Activated T-cell treated with anti-CD3 and anti-CD28 coated beads, Interleukin-2, amount 50 U/mL, for 72 hours (primary cell): ENCODE results near the gene DKC1. TPM values are rescaled to one million over a fixed set of nuclear protein-coding genes. Genes with fewer than 3 reads are reported as not detected.
A peak's percentile ranks its signal among the peaks of the same experiment; 100 is the strongest.

Experiments
- ATAC-seq, 2 donors: fragments of 150-1000 bp; cut with Tn5 transposase; replicated peaks in 1 of 2; 2 replicates each; pipeline ENCODE4 v1.10.0; 2021; ENCODE audit warnings: moderate library complexity in 2 of 2, mild to moderate bottlenecking in 1 of 2
- DNase-seq, 2 donors: peaks; one replicate each; pipeline ENCODE4 v3.0.0; 2021 to 2022; ENCODE audit warnings: mixed read lengths in 1 of 2
- H3K27ac Mint-ChIP-seq: one replicate; pipeline ENCODE4 v1.8.0; 2022; ENCODE audit warnings: mild to moderate bottlenecking, moderate library complexity, mixed read lengths
- H3K27me3 Mint-ChIP-seq: one replicate; pipeline ENCODE4 v1.8.0; 2022; ENCODE audit warnings: low read depth, mixed read lengths
- H3K36me3 Mint-ChIP-seq, 2 donors: one replicate each; pipeline ENCODE4 v1.8.0; 2022; ENCODE audit warnings: mixed read lengths in 2 of 2, mild to moderate bottlenecking in 1 of 2; ENCODE audit not compliant: insufficient read depth in 2 of 2
- H3K4me1 Mint-ChIP-seq: one replicate; pipeline ENCODE4 v1.8.0; 2022; ENCODE audit warnings: low read depth, mixed read lengths
- H3K4me3 Mint-ChIP-seq, 2 donors: one replicate each; pipeline ENCODE4 v1.8.0; 2022; ENCODE audit warnings: mild to moderate bottlenecking in 2 of 2, mixed read lengths in 2 of 2, moderate library complexity in 2 of 2
- H3K9me3 Mint-ChIP-seq, 2 donors: one replicate each; pipeline ENCODE4 v1.8.0; 2022; ENCODE audit warnings: mixed read lengths in 2 of 2
- total RNA-seq, 2 donors: library from RNA; stranded (reverse); gene quantifications; one replicate each; pipeline ENCODE4 v1.2.3, GENCODE V29; 2022

Gene DKC1
- total RNA-seq, 2 donors from 2014 or later, result 92.7 to 111 TPM

GRCh38 chrX:154784149-154784995 is 21.7 kb downstream of the DKC1 start:
- Mint-ChIP-seq H3K4me1 (peaks cover 13% of the 10 kb centered on the region), H3K9me3 (peaks cover 0 to 2% of the 10 kb centered on the region in 2 donors), H3K27ac (peak overlapping the region; percentile 47), H3K36me3 (peaks cover 1 to 6% of the 10 kb centered on the region in 2 donors), H3K27me3 (no peaks in the 10 kb centered on the region), H3K4me3 (peak overlapping the region; percentile 5 to 49)
- ATAC-seq, result no peak
- no peak for DNase-seq

- Mint-ChIP-seq H3K4me1 (peaks cover 13% of the 10 kb centered on the region), H3K9me3 (peaks cover 0 to 2% of the 10 kb centered on the region in 2 donors), H3K27me3 (no peaks in the 10 kb centered on the region), H3K27ac (no peak overlapping the region), H3K4me3 (no peak overlapping the region), H3K36me3 (peaks cover 0 to 5% of the 10 kb centered on the region in 2 donors)
- ATAC-seq, result no peak
- DNase-seq, result no peak
Observed at GRCh38 chrX:154785716-154786115, 23.1 kb downstream of the DKC1 start.

GRCh38 chrX:154791467-154791866 is 28.8 kb downstream of the DKC1 start:
- Mint-ChIP-seq H3K27me3 (peaks cover 2% of the 10 kb centered on the region), H3K4me3 (no peak overlapping the region), H3K27ac (no peak overlapping the region), H3K36me3 (no peaks in the 10 kb centered on the region), H3K9me3 (no peaks in the 10 kb centered on the region), H3K4me1 (peaks cover 3% of the 10 kb centered on the region)
- ATAC-seq (no peak), DNase-seq (no peak)

GRCh38 chrX:154791939-154792338 is 29.3 kb downstream of the DKC1 start:
- DNase-seq (peak in 1 of 2 donors; percentile 25), ATAC-seq (peak; percentile 47 to 69)
- Mint-ChIP-seq H3K27ac (no peak overlapping the region), H3K4me3 (no peak overlapping the region), H3K36me3 (no peaks in the 10 kb centered on the region), H3K27me3 (peaks cover 7% of the 10 kb centered on the region), H3K4me1 (peaks cover 7% of the 10 kb centered on the region), H3K9me3 (no peaks in the 10 kb centered on the region)

GRCh38 chrX:154793084-154793795 is 30.6 kb downstream of the DKC1 start:
- Mint-ChIP-seq H3K27ac (no peak overlapping the region), H3K36me3 (no peaks in the 10 kb centered on the region)

GRCh38 chrX:154795016-154795415 is 32.4 kb downstream of the DKC1 start:
- Mint-ChIP-seq H3K9me3 (no peaks in the 10 kb centered on the region), H3K4me3 (no peak overlapping the region), H3K27me3 (peaks cover 19% of the 10 kb centered on the region), H3K36me3 (no peaks in the 10 kb centered on the region), H3K27ac (no peak overlapping the region), H3K4me1 (peaks cover 37% of the 10 kb centered on the region)
- DNase-seq (no peak), ATAC-seq (no peak)

More at GRCh38 chrX:154793084-154793795, 30.6 kb downstream of the DKC1 start:
- Mint-ChIP-seq H3K4me1 (peaks cover 20% of the 10 kb centered on the region), H3K9me3 (no peaks in the 10 kb centered on the region), H3K4me3 (no peak overlapping the region), H3K27me3 (peaks cover 8% of the 10 kb centered on the region)
- ATAC-seq (no peak), DNase-seq (no peak)

- no peaks in the 10 kb centered on the region for H3K9me3 Mint-ChIP-seq
- DNase-seq, result no peak
- H3K27me3 Mint-ChIP-seq, result peaks cover 20% of the 10 kb centered on the region
- peaks cover 53% of the 10 kb centered on the region for H3K4me1 Mint-ChIP-seq
- no peak overlapping the region for H3K27ac Mint-ChIP-seq
- H3K36me3 Mint-ChIP-seq, result no peaks in the 10 kb centered on the region
- no peak for ATAC-seq
- H3K4me3 Mint-ChIP-seq, result no peak overlapping the region
Observed at GRCh38 chrX:154797006-154797405, 34.3 kb downstream of the DKC1 start.

GRCh38 chrX:154799556-154800348 is 37.1 kb downstream of the DKC1 start:
- no peak for DNase-seq
- Mint-ChIP-seq H3K36me3 (no peaks in the 10 kb centered on the region), H3K4me3 (peak overlapping the region; percentile 69 to 78), H3K9me3 (no peaks in the 10 kb centered on the region), H3K4me1 (peaks cover 77% of the 10 kb centered on the region), H3K27me3 (peaks cover 20% of the 10 kb centered on the region), H3K27ac (peak overlapping the region; percentile 90)
- no peak for ATAC-seq

- H3K9me3 Mint-ChIP-seq, result no peaks in the 10 kb centered on the region
- H3K4me3 Mint-ChIP-seq, result peak overlapping the region; percentile 69 to 78
- H3K27ac Mint-ChIP-seq, result no peak overlapping the region
- H3K27me3 Mint-ChIP-seq, result peaks cover 20% of the 10 kb centered on the region
- DNase-seq (no peak), ATAC-seq (no peak)
- peaks cover 79% of the 10 kb centered on the region for H3K4me1 Mint-ChIP-seq
- H3K36me3 Mint-ChIP-seq, result no peaks in the 10 kb centered on the region
Observed at GRCh38 chrX:154800478-154801210, 38.0 kb downstream of the DKC1 start.

- H3K36me3 Mint-ChIP-seq, result no peaks in the 10 kb centered on the region
- peak overlapping the region; percentile 32 to 88 for H3K4me3 Mint-ChIP-seq
- peaks cover 19% of the 10 kb centered on the region for H3K27me3 Mint-ChIP-seq
- ATAC-seq, result no peak
- no peak for DNase-seq
- H3K27ac Mint-ChIP-seq, result no peak overlapping the region
- H3K4me1 Mint-ChIP-seq, result peaks cover 66% of the 10 kb centered on the region
- H3K9me3 Mint-ChIP-seq, result peaks cover 0 to 3% of the 10 kb centered on the region in 2 donors
Observed at GRCh38 chrX:154802947-154803346, 40.3 kb downstream of the DKC1 start.

- H3K9me3 Mint-ChIP-seq, result peaks cover 0 to 3% of the 10 kb centered on the region in 2 donors
- H3K27me3 Mint-ChIP-seq, result peaks cover 19% of the 10 kb centered on the region
- H3K27ac Mint-ChIP-seq, result no peak overlapping the region
- peak overlapping the region; percentile 88 to 89 for H3K4me3 Mint-ChIP-seq
- DNase-seq (no peak), ATAC-seq (no peak)
- no peaks in the 10 kb centered on the region for H3K36me3 Mint-ChIP-seq
- H3K4me1 Mint-ChIP-seq, result peaks cover 52% of the 10 kb centered on the region
Observed at GRCh38 chrX:154804261-154804956, 41.7 kb downstream of the DKC1 start.
